Measurements from ENCODE around the gene RAB35. TPM values are rescaled to one million over a fixed set of nuclear protein-coding genes. Genes with fewer than 3 reads are reported as not detected.
A peak's percentile ranks its signal among the peaks of the same experiment; 100 is the strongest.

RAB35 gene
- total and polyA plus RNA-seq, 9 of the 15 experiments (the other 6 are each of a cell fraction or from before 2014, with no cell fraction given), result 0.65 to 76.3 (median 38.9) TPM

GRCh38 chr12:120136093-120136770, 19.7 kb upstream of the RAB35 start:
- DNase-seq (ENCODE audit: extremely low read depth in 1 of 4, low spot score in 3 of 4), result no peak
- no peak overlapping the region for H3K27ac ChIP-seq (ENCODE audit: extremely low read depth, low read depth, low read length)
- ChIA-PET POLR2A (interaction anchor here (0.7 to 1.1 kb wide), 3 partner anchors 9 to 15 kb away, joined by 3 read pairs; no protein-coding TSS in a partner anchor), CTCF (ENCODE audit: low intra/inter-chr PET ratio) (no interaction called here)
- no peaks in the 10 kb centered on the region for H3K27me3 ChIP-seq (ENCODE audit: control insufficient read depth in 2 of 2, insufficient read depth in 2 of 2, low read length in 2 of 2)
- H3K4me3 ChIP-seq, result no peak overlapping the region
- no peaks in the 10 kb centered on the region for H4K20me1 ChIP-seq (replicated peaks; ENCODE audit: control insufficient read depth, insufficient read depth, low read length)
- WGBS (ENCODE audit: insufficient coverage, low coverage, missing lambda C conversion rate), result 90% methylated on average over 9 of the region's 11 CpGs
- no peaks in the 10 kb centered on the region for H3K9me3 ChIP-seq (replicated peaks; ENCODE audit: control insufficient read depth, insufficient read depth, low read depth, low read length)
- BruUV-seq (replicated peaks), result no TSS peak
- in situ Hi-C loops (cut with MboI) (no loop called here), intact Hi-C loops (cut with micrococcal nuclease) (no loop called here)
- H2AFZ ChIP-seq (ENCODE audit: low read depth, low read length), result no peak overlapping the region
- H3K9ac ChIP-seq (ENCODE audit: insufficient read depth in 1 of 2, low read depth in 2 of 2, low read length in 2 of 2), result peak overlapping the region in 1 of 2 experiments; percentile 29; a peak in 1 of 4 replicates
- FAIRE-seq, result no peak
- no peak overlapping the region for H3K4me2 ChIP-seq (ENCODE audit: insufficient read depth, low read length)
- no peaks in the 10 kb centered on the region for H3K4me1 ChIP-seq (replicated peaks in 1 of 2; ENCODE audit: control insufficient read depth in 2 of 2, insufficient read depth in 2 of 2, low read length in 2 of 2)
- no peak for ATAC-seq
- H3K36me3 ChIP-seq (ENCODE audit: control insufficient read depth, insufficient read depth, low read length), result peaks cover 97% of the 10 kb centered on the region
- H3K79me2 ChIP-seq (ENCODE audit: control insufficient read depth, insufficient read depth, low read length), result no peaks in the 10 kb centered on the region
- no peaks in the 10 kb centered on the region for H3K9me1 ChIP-seq (ENCODE audit: control insufficient read depth, insufficient read depth, low read length)
- TF ChIP-seq MGA (IDR thresholded peaks at IDR 0.05), result no peak
- TF ChIP-seq ILK (tag; IDR thresholded peaks at IDR 0.05; ENCODE audit: borderline replicate concordance, low read depth), result no peak
- no peak for TF ChIP-seq TAF9B (IDR thresholded peaks at IDR 0.05; ENCODE audit: partially characterized antibody)
- TF ChIP-seq MAX (CRISPR knock-in tag; IDR thresholded peaks at IDR 0.05), result no peak
- no peak for TF ChIP-seq ARNT (IDR thresholded peaks at IDR 0.05)
- TF ChIP-seq ZNF780A (CRISPR knock-in tag; IDR thresholded peaks at IDR 0.05), result no peak
- TF ChIP-seq ZNF583 (CRISPR knock-in tag; IDR thresholded peaks at IDR 0.05), result no peak
- TF ChIP-seq ZNF174 (CRISPR knock-in tag; IDR thresholded peaks at IDR 0.05), result no peak
- no peak for TF ChIP-seq BRCA1 (IDR thresholded peaks at IDR 0.05)
- TF ChIP-seq BRCA1 (CRISPR knock-in tag; IDR thresholded peaks at IDR 0.05), result no peak
- TF ChIP-seq ZNF324 (CRISPR knock-in tag; IDR thresholded peaks at IDR 0.05), result no peak
